ENCODE results near the gene GSTM4.

DNA sequence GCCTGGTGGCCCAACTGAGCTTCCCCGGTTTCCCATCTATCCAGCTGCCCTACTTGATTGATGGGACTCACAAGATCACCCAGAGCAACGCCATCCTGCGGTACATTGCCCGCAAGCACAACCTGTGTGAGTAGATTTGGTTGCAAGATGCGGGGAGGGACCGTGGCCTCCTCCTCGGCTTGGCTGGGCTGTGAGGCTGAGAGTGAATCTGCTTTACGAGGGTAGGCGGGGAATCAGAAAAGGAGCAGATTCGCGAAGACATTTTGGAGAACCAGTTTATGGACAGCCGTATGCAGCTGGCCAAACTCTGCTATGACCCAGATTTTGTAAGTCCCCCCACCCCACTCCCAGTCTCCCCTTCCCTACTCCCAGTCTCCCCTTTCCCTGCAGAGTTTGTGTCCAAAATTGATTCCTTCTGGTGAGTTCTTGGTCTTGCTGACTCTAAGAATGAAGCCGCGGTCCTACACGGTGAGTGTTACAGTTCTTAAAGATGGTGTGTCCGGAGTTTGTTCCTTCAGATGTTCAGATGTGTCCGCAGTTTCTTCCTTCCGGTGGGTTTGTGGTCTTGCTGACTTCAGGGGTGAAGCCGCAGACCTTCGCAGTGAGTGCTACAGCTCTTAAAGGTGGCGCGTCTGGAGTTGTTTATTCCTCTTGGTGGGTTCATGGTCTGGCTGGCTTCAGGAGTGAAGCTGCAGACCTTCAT is 13.5 kb downstream of the GSTM4 start:
- TF ChIP-seq EP300 (IDR thresholded peaks at IDR 0.05) (no peak), POLR2AphosphoS5 (IDR thresholded peaks at IDR 0.05) (no peak), CTCF (IDR thresholded peaks at IDR 0.05) (no peak), POLR2A (IDR thresholded peaks at IDR 0.05) (no peak)
